ENCODE measurements around the gene TBC1D9.
A peak's percentile ranks its signal among the peaks of the same experiment; 100 is the strongest.

TBC1D9 gene

GRCh38 chr4:140617499-140618248, 138.5 kb downstream of the TBC1D9 start:
- DNase-seq (ENCODE audit: low read depth), result no peak

- DNase-seq (ENCODE audit: low read depth), result no peak
Observed at GRCh38 chr4:140615451-140615850, 140.7 kb downstream of the TBC1D9 start.

GRCh38 chr4:140612357-140612756, 143.8 kb downstream of the TBC1D9 start:
- DNase-seq (ENCODE audit: low read depth), result no peak

- DNase-seq (ENCODE audit: low read depth), result no peak
Observed at GRCh38 chr4:140611854-140612253, 144.3 kb downstream of the TBC1D9 start.

- DNase-seq (ENCODE audit: low read depth), result peak; percentile 46
Observed at GRCh38 chr4:140609548-140610425, 146.4 kb downstream of the TBC1D9 start.

GRCh38 chr4:140607852-140608251, 148.3 kb downstream of the TBC1D9 start:
- DNase-seq (ENCODE audit: low read depth), result no peak

GRCh38 chr4:140604544-140604943, 151.6 kb downstream of the TBC1D9 start:
- DNase-seq (ENCODE audit: low read depth), result no peak

GRCh38 chr4:140603286-140603685, 152.9 kb downstream of the TBC1D9 start:
- no peak for DNase-seq (ENCODE audit: low read depth)

GRCh38 chr4:140602714-140603113, 153.5 kb downstream of the TBC1D9 start:
- no peak for DNase-seq (ENCODE audit: low read depth)

GRCh38 chr4:140600408-140600807, 155.8 kb downstream of the TBC1D9 start:
- no peak for DNase-seq (ENCODE audit: low read depth)

- no peak for DNase-seq (ENCODE audit: low read depth)
Observed at GRCh38 chr4:140595065-140595464, 161.1 kb downstream of the TBC1D9 start.

GRCh38 chr4:140584439-140584838, 171.7 kb downstream of the TBC1D9 start:
- no peak for DNase-seq (ENCODE audit: low read depth)

GRCh38 chr4:140581078-140581477, 175.1 kb downstream of the TBC1D9 start:
- no peak for DNase-seq (ENCODE audit: low read depth)

- DNase-seq (ENCODE audit: low read depth), result no peak
Observed at GRCh38 chr4:140579278-140579677, 176.9 kb downstream of the TBC1D9 start.

- no peak for DNase-seq (ENCODE audit: low read depth)
Observed at GRCh38 chr4:140575489-140575888, 180.7 kb downstream of the TBC1D9 start.

GRCh38 chr4:140571620-140572019, 184.6 kb downstream of the TBC1D9 start:
- DNase-seq (ENCODE audit: low read depth), result no peak
